ENCODE results near the gene ZMIZ1.

Gene ZMIZ1

GRCh38 chr10:79061441-79062315 is 7.1 kb upstream of the ZMIZ1 start:
- no peak for DNase-seq

GRCh38 chr10:79063071-79063491 is 5.7 kb upstream of the ZMIZ1 start:
- DNase-seq: peak; percentile 58
- in situ Hi-C loops (cut with MboI; ENCODE audit: low pct_unique_long_range_greater_than_20kb, low sequenced_read_pairs): no loop called here

More at GRCh38 chr10:79061441-79062315, 7.1 kb upstream of the ZMIZ1 start:
- in situ Hi-C loops (cut with MboI; ENCODE audit: low pct_unique_long_range_greater_than_20kb, low sequenced_read_pairs): no loop called here

- DNase-seq: no peak
- in situ Hi-C loops (cut with MboI; ENCODE audit: low pct_unique_long_range_greater_than_20kb, low sequenced_read_pairs): no loop called here
Observed at GRCh38 chr10:79063661-79064492, 4.9 kb upstream of the ZMIZ1 start.

- in situ Hi-C loops (cut with MboI; ENCODE audit: low pct_unique_long_range_greater_than_20kb, low sequenced_read_pairs): no loop called here
- DNase-seq: no peak
Observed at GRCh38 chr10:79065091-79065551, 3.6 kb upstream of the ZMIZ1 start.

GRCh38 chr10:79065853-79066252 is 2.9 kb upstream of the ZMIZ1 start:
- in situ Hi-C loops (cut with MboI; ENCODE audit: low pct_unique_long_range_greater_than_20kb, low sequenced_read_pairs): no loop called here

GRCh38 chr10:79066411-79067240 is 2.1 kb upstream of the ZMIZ1 start:
- in situ Hi-C loops (cut with MboI; ENCODE audit: low pct_unique_long_range_greater_than_20kb, low sequenced_read_pairs): no loop called here
- DNase-seq: no peak

More at GRCh38 chr10:79065853-79066252, 2.9 kb upstream of the ZMIZ1 start:
- DNase-seq: no peak

- in situ Hi-C loops (cut with MboI; ENCODE audit: low pct_unique_long_range_greater_than_20kb, low sequenced_read_pairs): no loop called here
- peak; percentile 89 for DNase-seq
Observed at GRCh38 chr10:79067241-79068202, 1.2 kb upstream of the ZMIZ1 start.

- in situ Hi-C loops (cut with MboI; ENCODE audit: low pct_unique_long_range_greater_than_20kb, low sequenced_read_pairs): no loop called here
- no peak for DNase-seq
Observed at GRCh38 chr10:79068203-79068561, 584 bp upstream of the ZMIZ1 start.

GRCh38 chr10:79069325-79070080 is 737 bp downstream of the ZMIZ1 start:
- DNase-seq: no peak
- in situ Hi-C loops (cut with MboI; ENCODE audit: low pct_unique_long_range_greater_than_20kb, low sequenced_read_pairs): no loop called here

- DNase-seq: no peak
- in situ Hi-C loops (cut with MboI; ENCODE audit: low pct_unique_long_range_greater_than_20kb, low sequenced_read_pairs): no loop called here
Observed at GRCh38 chr10:79070081-79070605, 1.4 kb downstream of the ZMIZ1 start.

- in situ Hi-C loops (cut with MboI; ENCODE audit: low pct_unique_long_range_greater_than_20kb, low sequenced_read_pairs): no loop called here
- peak; percentile 67 for DNase-seq
Observed at GRCh38 chr10:79070606-79071395, 2.0 kb downstream of the ZMIZ1 start.

- DNase-seq: no peak
- in situ Hi-C loops (cut with MboI; ENCODE audit: low pct_unique_long_range_greater_than_20kb, low sequenced_read_pairs): no loop called here
Observed at GRCh38 chr10:79071396-79071923, 2.7 kb downstream of the ZMIZ1 start.

- in situ Hi-C loops (cut with MboI; ENCODE audit: low pct_unique_long_range_greater_than_20kb, low sequenced_read_pairs): no loop called here
Observed at GRCh38 chr10:79072041-79072441, 3.3 kb downstream of the ZMIZ1 start.

GRCh38 chr10:79072994-79073645 is 4.4 kb downstream of the ZMIZ1 start:
- in situ Hi-C loops (cut with MboI; ENCODE audit: low pct_unique_long_range_greater_than_20kb, low sequenced_read_pairs): no loop called here
- no peak for DNase-seq

More at GRCh38 chr10:79072041-79072441, 3.3 kb downstream of the ZMIZ1 start:
- no peak for DNase-seq

- in situ Hi-C loops (cut with MboI; ENCODE audit: low pct_unique_long_range_greater_than_20kb, low sequenced_read_pairs): no loop called here
- DNase-seq: no peak
Observed at GRCh38 chr10:79073784-79074432, 5.1 kb downstream of the ZMIZ1 start.

Measured in KBM-7 (cell line).